NCI-H1092 (cell line): Measurements from ENCODE around the gene GALNT2.
A peak's percentile ranks its signal among the peaks of the same experiment; 100 is the strongest.

Experiments used
- DNase-seq: peaks from one replicate; lab custom pipeline; 2025; lab: John Stamatoyannopoulos, UW

Gene GALNT2

GRCh38 chr1:230166366-230167132, 99.5 kb downstream of the GALNT2 start:
- DNase-seq = no peak

DNA sequence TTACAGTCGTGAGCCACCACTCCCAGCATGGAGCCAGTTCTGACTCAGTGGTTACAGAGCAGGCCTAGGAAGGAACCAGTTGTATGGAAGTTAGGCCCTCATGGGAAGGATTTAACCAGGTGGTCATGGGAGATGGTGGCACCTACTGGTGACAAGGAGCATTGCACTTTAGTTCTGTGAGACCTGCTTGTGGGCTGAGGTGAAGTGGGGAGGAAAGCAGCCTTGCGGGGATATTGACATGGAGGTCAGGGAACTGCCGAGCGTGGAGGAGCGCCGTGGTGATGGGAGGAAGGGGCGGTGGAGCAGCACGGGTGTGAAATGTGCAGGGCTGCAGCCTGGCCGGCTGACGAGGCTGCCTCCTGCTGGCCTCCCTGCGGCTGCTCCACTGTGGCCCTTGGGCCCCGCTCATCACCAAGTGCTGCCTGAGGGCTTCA, 100.4 kb downstream of the GALNT2 start:
- peak; percentile 42 for DNase-seq

GRCh38 chr1:230169454-230170152, 102.6 kb downstream of the GALNT2 start:
- DNase-seq = no peak

- DNase-seq = no peak
These were observed 103.1 kb downstream of the GALNT2 start for GRCh38 chr1:230170153-230170547.

DNA sequence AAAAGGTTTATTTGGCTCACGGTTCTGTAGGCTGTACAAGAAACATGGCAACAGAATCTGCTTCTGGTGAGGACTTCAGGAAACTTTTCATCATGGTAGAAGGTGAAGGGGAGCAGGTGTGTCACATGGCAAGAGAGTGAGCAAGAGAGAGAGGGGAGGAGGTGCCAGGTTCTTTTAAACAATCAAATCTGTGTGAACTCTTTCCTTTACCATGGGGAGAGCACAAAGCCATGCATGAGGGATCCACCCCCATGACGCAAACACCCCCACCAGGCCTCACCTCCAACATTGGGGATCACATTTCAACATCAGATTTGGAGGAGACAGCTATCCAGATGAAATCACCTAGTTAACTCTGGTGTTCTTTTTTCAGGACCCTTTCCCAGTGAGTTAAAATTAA, 103.6 kb downstream of the GALNT2 start:
- no peak for DNase-seq

- no peak for DNase-seq
These were observed 104.4 kb downstream of the GALNT2 start for GRCh38 chr1:230171356-230172015.

DNA sequence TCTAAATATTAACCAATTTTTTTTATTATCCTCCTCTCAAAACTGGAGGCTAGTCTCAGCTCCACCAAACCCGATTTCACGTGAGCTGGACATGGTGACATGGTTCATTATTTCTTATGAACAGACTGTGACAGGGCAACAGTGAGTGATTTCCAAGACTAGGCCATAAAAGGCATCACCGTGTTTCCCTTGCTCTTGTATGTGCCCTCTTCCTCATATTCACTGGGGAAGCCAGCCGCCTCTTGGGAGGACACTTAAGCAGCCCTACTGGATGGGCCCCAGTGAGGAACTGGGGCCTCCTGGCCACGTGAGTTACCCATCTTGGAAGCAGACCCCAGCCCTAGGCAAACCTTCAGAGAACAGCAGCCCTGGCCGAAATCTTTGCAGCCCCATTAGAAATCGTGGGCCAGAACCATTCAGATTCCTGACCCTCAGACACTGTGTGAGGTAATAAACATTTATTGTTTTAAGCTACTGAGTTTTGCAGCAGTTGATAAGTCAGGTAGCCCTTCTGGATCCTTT, 105.0 kb downstream of the GALNT2 start:
- DNase-seq = no peak

DNA sequence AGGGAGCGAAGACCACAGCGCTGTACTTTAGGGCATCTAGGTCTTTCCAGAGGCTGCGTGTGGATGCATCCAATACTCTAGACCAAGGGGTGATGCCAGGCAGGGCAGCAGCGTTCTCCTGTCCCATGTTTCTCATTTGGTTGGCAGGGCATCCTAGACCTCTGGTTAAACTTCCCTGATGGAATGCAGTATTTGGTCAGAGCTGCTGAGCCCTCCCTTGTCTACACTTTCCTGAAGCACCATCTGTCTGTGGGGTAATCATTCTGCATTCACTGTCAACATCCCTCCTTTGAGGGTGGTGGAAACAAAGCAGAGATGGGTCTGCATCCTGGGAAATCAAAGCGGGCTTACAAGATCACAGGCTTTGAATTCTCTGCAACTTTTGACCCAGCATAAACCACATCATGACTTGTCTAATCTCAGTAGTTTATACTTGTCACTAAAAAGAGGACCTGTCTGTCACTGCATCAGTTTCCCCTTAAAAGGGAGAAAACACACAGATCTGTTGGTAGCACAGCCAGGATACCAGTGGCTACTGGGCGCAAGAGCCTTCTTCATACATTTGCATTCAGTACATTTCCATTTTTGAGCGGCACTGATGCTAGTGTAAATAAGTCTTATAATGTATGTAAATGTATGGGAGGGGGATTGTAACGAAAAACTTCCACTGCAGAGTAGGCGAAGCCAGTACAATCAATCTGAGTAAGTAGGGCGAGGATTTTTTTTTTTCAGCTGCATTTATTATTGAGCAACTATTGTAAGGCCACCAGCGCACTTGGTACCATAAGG, 106.3 kb downstream of the GALNT2 start:
- DNase-seq = no peak

- no peak for DNase-seq
These were observed 107.0 kb downstream of the GALNT2 start for GRCh38 chr1:230174041-230174440.

DNA sequence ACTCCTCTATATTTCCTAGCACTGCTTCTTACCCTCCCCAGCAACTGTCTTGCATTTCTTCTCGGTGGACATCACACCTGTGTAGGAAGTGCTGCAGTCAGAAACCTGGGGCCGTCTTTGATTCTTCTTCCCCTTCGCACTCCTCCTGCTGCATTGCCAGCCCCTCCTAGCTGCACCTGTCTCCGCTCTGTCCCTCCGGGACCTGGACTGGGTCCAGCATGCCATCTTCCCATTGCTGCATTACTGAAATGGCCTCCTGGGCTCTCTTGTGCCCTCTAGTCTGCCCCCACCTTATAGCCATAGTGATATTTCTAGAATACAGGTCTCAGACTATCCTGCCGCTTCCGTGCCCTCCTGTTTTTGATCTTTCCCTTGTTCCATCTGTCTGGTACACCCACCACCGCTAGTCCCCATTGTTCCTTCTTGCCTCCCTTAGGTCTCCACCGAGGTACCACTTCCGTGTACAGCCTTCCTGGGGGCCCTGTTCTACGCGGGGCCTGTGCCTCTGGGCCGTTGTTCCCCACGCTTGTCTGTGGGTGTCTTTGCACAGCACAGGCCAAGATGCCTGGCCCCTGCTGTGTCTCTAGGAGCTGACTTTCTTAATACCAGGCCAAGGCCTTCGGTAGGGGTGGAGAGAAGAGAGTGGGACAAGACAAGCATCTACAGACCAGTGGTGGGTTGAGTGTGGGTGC, 107.6 kb downstream of the GALNT2 start:
- no peak for DNase-seq

- no peak for DNase-seq
These were observed 108.2 kb downstream of the GALNT2 start for GRCh38 chr1:230175163-230175747.

DNA sequence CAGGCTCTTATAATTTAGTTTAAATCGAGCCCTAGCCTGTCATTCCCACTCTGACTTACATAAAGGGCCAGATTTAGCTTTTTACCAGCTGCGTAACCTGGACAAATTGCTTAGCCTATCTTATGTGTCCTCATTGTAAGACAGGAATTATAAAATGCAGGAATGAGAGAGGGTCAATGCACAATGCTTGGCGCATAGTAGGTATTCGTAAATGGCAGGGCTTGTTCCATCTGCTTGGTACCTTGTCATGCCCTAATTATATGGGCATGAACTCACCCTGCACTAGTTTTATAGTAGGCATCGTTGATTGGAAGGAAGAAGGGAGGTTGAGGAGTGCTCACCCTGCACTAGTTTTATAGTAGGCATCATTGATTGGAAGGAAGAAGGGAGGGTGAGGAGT, 108.8 kb downstream of the GALNT2 start:
- DNase-seq = no peak

DNA sequence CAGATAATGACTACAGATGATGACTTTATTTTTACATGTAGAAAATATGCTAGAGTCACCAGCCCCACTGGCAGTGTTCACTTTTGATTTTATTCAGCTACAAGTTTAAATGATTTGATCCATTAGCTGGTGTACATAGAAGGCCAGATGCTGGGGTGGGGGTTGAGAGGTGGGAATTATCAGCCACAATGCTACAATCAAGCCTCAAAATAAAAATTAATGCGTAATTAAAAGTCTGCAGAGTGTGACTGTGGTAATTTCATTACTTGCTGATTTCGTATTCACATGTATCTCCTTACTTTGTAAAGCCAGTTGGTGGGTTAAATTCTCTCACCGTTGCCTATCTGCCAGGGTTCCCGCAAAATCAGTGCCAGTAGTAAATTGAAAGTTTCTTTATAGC, 109.3 kb downstream of the GALNT2 start:
- DNase-seq = no peak

DNA sequence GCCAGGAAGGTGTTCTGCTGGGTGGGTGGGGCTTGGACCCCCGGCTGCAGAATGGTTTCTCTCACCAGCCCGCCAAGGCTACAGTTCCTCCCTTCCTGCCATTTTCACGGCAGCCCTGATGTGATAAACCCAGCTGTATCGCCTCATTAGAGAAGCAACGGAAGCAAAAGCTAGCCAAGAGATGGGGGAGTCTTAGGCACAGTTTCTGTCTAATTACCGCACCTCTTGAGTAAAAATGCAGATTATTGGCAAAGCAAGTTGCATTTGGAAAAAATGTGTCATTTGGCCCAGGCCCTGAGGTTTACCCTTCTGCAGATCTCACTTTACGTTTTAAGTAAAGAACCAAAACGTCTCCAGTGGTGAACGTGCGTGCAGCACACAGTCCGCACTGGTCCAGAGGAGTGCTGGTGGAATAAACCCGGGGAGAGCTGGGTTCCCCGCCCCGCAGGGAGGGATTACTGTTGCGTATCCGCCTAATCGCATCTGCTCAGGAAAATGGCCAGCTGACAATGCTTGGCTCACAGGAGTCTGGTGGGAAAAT, 109.9 kb downstream of the GALNT2 start:
- DNase-seq = peak; percentile 89

GRCh38 chr1:230179249-230179648, 112.2 kb downstream of the GALNT2 start:
- DNase-seq = no peak

GRCh38 chr1:230185076-230186001, 118.3 kb downstream of the GALNT2 start:
- peak; percentile 63 for DNase-seq

DNA sequence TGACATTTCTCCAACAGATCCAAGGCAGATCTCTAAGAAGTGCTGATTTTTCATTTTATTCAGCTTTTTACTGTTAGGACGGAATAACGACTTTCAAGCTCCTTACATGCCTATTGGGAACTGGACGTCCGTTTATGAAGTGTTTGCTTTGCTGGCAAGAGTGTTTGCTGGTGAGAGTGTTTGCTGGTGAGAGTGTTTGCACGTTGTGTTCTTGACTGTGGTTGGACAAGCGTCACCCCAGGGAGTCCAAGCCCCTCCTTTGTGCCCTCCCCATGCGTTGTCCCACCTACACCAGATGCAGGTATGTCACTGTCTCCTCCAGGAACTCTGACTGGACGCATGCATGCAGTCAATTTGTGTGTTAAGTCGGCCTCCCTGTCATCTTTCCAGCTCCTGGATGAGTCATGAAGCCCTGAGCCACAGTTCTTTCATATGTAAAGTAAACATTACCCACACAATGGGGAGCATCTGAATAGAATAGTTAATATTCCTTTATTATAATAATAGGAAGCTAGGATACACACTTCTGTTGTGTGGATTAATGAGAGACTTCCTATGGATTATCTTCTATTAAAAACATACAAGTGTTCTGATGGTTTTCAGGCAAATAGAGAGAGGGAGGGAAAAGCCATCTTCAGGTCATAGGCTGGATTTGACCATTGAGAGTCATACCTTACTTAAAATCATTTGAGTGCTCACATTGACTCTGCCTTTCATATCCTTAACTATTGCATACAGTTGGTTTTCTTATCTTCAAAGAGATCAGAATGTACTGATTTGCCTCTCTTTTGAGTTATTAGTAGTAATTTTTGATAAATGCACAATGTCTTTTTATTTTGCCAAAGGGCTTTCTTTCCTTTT, 119.2 kb downstream of the GALNT2 start:
- DNase-seq = peak; percentile 95

DNA sequence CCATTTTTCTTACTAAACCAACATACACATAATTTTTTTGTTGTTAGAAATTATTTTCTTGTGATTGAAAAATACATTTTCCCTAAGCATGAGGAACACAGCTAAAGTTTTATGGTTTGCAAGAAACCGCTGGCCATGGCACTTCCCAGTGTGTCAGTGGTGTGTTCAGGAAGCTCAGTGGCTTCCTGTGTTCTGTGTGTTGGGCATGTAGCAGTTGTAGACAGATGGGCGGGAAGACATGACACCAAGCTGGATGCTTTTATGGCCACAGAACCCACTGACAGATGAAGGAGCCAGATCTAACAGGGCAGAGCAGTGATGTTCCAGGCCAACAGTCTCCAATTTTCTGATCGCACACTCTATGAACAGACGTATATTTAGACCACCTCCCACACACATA, 119.8 kb downstream of the GALNT2 start:
- no peak for DNase-seq

DNA sequence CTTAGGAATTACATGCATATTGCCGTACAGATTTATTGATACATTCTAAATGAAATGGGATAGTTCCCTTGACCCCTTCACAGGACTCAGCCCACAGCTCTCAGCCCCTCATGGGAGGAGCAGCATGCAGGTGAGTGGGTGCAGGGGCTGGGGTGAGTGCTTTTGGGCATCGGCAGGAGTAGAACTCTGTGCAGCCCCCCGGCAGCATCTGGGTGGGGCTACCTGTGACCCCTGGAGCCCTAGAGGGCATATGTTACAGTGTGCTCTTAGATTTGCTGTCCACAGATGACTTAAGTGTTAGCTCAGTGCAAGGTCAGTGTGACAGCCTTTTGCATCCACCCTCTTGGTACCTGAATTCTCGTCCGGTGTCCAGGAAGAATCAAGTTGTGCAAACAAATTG, 120.3 kb downstream of the GALNT2 start:
- DNase-seq = no peak
